GM21526 (cell line): ENCODE results near the gene PLCH1.

ENCODE experiments used
- ATAC-seq: cut with Tn5 transposase; IDR thresholded peaks from one replicate; pipeline ENCODE4 v1.9.1; 2021; ENCODE audit warnings: moderate library complexity; ENCODE audit not compliant: unreplicated experiment, low FRiP score

PLCH1 gene

DNA sequence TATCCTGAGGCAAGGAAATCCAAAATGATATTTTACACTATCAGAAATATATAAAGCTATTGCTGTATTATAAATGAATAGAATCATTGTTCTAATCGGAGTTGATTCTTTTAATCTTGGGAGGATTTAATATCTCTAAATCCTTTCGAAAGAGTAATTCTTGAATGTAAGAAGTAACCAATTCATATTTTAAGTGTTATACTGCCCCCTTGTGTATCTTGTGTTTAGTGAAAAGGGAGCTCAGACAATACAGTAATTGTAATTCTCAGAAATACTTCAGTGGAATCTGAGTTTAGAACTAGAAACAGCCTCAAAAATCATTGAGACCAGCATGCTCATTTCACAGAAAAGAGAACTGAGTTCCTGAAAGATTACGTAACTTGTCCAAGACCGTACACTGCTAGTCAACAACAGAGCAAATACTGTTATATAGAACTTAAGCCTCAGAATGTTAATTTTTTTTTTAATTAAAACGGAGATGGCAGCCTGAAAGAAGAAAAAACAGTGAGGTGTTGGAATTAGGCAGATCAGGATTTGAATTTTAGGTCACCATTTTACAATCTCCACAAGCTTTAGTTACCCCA lies 42.9 kb downstream of the PLCH1 start:
- ATAC-seq, result peak; percentile 70

DNA sequence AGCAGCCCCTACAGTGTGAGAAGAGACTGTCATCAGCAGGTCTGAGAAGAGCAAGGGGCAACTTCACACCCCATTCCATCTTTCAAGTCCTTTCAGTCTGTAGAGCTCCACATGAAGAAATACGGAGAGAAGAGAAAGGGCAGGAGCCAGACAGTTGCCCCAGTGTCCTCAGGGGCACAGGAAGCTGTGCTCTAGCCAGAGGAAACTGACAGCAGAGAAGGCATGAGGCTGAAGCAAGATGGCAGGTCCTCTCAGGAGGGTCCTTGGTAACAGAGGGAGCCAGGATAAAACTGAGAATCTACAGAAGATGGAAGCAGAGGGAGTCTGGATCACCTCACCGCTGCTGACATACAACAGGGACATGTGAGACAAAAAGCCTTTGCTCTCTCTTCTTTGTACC lies 47.3 kb downstream of the PLCH1 start:
- no peak for ATAC-seq

DNA sequence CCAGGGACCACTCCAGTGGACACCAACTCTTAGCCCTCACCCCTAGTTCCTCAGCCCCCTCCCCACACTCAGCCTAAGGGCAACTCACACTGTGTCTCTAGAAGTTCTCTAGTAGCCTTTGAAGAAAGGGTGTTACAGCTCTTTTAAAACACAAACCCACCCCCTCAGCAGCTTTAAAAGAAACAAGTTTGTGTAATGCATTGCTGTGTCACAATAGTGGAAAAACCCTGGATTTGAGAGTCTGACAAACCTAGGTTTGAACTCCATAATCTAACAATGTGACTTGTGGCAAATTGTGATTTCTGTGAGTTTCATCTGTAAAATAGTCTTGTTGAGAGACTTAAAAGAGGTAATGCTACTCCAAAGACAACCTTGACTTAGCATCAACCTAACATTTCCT lies 54.0 kb downstream of the PLCH1 start:
- ATAC-seq, result no peak

DNA sequence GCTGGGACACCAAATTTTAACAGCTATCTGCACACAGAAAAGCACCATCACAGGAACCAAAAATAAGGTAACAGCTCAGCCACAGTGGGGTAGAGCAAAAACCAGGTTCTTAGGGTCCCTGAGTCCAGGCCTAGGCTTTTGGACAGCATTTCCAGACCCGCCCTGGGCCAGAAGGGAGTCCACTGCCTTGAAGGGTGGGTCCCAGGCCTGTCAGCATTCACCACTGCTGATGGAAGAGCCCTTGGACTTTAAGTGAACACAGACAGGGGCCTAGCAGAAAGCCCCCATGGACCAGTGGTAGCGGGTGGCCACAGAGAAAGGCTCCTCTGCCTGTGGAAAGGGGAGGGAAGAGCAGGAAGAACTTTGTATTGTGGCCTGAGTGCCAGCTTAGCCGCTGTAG lies 56.4 kb downstream of the PLCH1 start:
- ATAC-seq, result no peak

DNA sequence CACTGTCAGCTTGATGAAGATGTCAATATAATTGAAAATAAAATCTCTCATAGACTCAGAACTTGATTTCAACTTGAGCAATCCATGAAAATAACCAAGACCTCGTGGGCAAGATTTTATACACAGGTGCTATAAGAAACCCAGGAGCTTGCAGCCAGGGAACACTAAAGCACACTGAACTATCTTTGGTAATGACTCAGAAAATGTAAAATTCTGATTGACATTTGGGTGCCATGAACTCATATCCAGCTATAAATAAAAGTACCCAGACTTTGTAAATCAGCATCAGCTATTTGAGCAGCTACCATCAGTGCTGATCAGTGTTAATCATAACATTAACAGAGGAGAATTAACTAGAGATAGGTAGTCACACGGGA lies 61.5 kb downstream of the PLCH1 start:
- ATAC-seq, result no peak

DNA sequence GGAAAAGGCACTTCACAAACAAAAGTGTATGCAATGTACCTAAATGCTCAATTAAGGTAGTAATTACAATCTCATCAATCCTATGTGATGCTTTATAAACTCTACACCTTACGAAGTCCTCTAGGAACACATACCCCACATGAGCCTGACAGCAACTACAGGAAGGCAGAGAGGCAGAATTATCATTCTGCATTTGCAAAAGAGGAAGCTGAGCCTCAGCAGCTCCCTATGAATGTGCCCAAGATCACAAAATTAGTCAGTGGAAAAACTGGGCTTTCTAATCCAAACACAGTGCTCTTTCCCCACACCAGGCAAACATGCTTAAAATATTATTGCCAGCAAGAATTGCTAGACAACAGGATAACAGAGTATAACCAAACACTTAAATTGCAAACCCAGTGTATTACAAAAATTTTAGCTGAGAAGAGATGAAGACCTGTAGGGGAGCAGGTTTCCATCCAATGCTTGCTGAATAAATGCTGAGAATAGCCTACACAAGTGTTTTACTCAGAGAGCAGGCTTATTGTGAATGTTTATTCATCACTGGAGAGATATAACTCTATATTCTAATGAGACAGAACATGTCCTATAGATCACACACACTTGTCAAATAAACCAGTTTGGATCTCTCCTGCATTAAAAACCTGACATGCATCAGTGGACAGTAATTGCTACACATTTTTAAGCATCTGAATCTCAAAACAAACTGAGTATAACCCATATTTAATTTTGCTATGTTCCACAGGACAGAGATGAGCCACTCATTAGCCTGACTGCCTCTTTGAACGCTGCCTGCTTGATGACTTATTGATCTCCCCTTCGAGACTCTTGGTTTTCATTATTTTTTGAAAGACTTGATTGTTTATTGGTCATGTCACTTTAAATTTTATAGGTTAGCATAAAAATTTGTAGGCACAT lies 62.2 kb downstream of the PLCH1 start:
- ATAC-seq, result no peak

DNA sequence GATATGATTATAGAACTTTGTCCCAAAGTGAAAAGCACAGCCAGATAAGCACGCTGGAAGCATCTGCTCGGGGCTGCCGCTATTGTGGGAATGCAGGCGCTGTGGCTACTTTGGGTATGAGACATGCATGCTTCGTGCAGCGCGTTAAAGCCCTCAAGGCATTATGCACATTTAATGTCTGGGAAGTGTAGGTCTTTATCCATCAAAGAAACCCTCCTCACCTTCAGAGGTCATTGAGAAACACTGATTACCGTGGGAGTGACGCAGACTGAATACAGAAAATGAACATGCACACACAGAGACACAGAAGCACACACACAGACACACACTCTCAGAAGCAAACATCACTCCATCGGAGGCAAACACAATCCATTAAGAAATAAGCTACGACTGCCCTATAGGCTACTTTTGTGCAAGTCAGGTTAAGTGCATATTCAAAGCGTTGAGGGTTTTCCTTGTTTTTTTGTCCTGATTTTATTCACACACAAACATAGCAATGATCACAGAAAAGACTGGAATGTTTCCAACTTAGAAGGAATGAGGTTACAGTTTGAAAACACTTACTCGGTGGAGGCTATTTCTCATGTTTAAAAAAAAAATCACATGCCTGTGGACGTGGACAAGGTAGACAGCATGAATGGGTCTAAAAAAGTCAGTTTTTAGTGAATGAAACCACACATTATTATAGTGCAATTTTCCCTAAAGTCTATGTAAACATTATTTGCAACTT lies 68.5 kb downstream of the PLCH1 start:
- ATAC-seq, result no peak

DNA sequence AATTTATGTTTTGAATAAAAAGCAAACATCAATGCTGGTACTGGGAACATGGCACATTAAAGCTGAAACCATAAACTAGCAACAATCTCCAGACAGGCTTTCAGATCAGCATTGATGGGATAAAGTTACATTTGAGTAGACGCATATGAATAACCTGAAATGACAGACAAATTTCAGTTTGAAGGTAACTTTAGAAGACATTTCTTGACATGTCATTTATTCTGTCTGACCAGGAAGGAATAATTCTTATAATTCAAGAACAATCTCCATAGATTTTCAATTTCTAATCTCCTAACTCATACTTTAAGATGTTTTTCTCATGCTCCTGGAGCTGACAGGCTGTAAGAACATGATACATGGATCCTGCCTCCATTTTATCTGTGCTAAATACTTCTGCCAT lies 69.8 kb downstream of the PLCH1 start:
- no peak for ATAC-seq

DNA sequence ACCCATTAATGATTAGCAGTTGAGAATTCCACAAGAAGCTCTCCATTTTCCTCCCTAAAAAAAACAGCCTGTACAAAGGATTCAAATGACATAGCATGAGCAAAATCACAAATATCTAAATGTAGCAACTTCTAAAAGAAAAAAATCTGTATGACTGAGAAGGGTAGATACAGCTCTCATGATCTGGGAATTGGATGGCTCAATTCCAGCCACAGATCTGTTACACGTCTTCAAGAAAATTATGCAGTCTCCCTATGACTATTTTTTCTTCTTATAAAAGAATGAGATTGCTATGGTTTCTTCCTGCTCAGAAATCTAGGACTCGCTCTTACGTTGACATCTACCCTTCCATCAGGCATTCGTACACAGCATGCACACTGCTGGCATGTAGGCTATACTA lies 71.5 kb downstream of the PLCH1 start:
- no peak for ATAC-seq

DNA sequence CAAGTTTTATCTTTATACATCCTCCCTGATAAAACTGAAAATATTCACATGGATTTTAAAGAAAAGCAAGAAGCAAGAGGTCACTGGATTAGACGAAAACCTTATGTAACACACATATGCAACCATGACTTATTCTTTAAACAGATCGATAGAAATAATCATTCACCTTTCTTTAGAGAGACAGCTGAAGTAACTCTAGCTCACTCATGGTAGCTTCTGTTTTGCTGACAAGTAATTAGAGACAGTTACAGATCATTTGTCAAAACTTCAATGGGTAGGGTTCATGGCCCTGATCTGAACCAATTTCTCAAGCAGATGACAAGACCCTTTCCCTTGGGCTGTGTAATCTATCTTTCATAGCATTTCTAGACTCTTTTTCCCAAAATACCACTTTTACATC lies 74.5 kb downstream of the PLCH1 start:
- ATAC-seq, result no peak

DNA sequence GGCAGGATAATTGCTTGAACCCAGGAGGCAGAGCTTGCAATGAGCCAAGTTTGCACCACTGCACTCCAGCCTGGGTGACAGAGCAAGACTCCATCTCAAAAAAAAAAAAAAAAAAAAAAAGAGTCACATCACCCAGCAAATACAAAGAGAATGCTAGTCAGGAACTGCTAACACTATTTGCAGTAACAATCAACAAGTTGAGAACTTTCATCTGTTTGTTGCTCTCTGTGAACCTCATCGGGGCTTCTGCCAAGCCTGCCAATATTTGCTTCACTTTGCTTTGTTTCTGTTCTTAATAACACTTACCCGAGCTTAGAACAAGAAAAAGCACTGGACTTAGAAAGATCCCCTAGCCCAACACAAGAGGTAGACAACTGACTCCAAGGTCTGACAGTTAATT lies 76.9 kb downstream of the PLCH1 start:
- no peak for ATAC-seq

DNA sequence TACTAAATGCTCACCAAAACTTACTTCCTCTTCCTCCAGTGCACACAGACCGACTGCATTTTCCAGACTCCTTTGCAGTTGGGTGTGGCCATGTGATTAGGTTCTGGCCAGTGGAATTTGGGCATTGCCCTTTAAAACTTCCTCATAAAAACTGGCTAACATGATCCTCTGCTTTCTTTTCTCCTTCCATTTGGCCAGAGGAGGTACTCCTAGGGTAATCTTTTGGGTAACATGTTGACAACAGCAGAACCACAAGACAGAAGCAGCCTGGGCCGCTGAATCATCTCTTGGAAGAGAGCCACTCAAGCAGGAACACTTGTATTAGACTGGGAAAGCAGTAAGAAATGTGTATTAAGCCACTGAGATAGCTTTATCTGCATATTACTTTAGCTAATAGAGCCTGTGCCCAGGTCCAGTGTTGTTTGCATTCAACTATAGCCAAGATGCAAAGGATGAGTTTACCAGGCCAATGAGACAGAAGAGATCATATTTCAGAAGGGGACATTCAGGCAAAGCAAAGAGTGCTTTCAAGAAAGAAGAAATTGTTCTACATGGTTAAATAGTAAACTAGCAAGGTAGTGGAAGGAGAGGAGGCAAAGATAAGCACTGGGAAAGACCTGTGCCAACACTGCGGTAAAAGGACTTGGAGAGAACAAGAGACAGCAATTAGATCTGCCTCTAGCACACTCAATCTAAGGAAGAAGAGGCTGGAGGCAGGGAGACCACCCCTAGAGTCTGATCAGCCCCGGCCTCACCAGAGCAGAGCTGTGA lies 79.8 kb downstream of the PLCH1 start:
- ATAC-seq, result no peak

DNA sequence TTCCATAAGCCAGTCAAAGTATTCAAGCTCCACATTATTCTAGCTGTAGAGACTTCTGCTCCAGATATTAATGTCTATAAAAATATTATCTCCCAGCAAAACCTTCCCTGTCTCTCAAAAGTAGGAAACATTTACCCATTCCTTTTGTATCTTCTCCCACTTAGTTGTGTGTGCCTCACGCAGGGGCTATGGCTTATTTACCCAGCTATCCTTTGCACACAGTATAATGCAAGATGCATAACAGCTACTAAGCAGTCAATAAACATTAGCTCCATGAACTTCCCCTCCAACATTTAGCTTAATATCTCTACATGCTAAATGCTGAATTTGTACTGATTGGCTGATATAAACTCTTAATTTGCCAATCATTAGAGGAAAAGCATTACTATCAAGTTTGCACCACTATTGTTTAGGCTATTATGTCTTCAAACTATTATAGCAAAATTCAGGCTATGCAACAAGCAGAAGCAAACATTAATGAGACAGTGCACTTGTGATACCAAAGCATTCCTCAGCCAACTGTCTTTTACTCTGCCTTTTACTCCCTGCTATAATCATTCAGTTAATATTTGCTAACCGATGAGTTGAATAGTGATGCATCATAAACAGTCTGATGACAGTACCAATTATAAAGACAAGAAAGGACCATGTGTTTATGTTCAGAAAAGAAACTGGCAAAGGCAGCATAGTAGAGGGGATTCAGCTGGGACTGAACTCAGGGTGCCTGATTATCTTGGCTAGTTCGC lies 81.2 kb downstream of the PLCH1 start:
- ATAC-seq, result no peak

DNA sequence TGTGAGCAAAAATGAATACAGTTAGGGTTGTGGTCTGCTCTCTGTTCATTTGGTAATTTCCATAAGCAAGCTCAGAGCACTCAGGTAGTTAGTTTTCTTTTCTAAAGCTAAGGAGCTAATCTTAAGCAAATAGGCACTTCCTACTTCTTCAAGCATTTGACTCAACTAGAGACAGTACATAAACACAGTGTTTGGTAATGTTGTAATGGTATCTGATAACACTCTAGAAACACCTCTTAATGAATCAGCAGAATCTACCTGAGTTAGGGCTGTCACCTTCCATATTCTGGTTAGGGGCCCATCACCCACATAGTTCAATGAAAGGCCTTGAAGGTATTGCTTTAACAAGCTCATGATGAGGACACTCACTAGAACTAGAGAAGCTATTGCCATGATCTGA lies 83.1 kb downstream of the PLCH1 start:
- ATAC-seq, result no peak

DNA sequence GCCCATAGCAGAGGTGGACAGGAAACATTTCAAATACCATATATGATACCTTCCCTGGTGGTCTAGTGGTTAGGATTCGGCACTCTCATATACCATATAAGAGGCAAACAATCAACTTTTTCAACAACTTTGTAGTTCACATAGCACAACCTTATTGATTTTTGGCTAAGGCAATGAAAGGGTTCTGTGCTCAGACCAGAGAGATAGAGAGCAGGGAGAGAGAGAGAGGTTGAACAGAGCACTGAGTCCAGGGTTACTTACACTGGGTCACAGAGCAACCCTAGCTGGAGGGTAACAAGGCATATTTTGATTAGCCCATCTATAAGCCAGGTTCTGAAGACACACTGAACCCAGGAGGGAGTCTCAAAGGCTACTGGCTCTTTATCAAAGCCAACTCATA lies 83.8 kb downstream of the PLCH1 start:
- no peak for ATAC-seq

DNA sequence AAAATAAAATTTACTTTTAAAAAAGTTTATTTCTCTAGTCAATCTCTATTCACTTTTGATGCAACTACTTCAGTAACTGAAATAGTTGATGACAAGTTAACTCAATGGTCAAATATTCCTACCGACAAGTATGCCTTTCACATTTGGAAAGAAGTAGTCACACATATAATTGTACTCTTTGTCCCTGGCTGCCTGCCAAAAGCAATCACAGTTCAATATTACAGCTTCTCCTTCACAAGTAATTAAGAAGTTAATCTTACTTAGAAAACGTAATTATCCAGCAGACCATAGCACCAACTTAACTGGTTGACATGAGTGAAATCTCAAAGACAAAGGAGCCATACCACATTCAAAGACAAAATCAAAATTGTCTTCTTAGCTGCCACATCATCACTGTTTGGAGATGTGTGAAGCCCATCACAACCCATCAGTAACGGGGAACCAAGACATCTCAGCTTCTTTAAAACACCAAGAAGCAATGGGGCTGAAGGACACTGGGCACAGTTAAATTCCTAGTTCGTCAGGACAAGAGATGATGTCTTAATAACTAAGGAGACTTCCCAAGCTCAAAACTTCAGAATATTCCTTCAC lies 86.1 kb downstream of the PLCH1 start:
- no peak for ATAC-seq

DNA sequence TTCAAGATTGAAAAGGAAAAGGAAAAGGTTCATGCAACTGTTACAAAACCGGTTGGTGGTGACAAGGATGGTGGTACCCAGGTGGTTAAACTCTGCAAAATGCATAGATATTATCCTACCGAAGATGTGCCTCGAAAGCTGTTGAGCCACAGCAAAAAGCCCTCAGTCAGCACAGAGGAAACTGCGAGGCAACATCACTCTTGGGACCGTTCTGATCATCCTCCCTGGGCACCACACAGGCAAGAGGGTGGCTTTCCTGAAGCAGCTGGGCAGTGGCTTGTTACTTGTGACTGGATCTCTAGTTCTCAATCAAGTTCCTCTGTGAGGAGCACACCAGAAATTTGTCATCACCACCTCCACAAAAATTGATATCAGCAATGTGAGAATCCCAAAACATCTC lies 86.9 kb downstream of the PLCH1 start:
- ATAC-seq, result no peak

DNA sequence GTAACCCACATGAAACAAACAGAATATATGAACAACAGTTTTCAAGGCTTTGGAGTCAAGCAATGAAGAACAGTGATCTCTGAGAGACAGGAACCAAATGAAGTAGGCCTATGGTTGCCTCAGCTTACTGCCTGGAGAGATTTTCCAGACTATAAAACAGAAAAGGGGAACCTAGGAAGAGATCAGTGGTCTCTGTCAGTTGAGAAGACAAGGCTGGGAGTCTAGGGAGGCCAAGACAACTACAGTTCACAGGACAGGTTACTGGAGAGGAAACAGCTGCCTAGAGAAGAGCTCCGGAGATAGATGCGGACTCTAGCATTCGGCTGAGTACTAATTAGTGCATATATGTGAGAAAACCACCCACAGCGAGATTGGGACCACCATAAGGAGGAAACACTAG lies 87.7 kb downstream of the PLCH1 start:
- no peak for ATAC-seq

DNA sequence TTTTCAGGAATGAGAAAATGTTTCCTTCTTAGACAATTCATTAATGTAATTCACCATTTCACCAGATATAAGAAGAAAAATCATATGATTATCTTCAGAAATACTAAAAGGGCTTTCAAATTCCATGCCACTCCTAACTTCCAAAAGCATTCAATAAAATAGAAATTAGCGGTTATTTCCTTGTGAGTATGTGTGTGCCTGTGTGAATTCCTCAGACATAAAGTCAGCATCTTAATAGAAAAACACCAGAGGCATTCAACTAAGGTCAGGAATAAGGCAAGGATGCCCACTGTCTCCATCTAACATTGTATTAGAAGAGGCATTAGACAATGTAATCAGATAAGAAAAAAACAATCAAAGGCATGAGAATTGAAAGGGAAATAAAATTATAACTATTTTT lies 88.4 kb downstream of the PLCH1 start:
- no peak for ATAC-seq
